Immature natural killer cell (primary cell): ENCODE results near the gene ZDHHC8. TPM values are rescaled to one million over a fixed set of nuclear protein-coding genes. Genes with fewer than 3 reads are reported as not detected.

ENCODE experiments used
- DNase-seq, 3 donors: peaks; one replicate each; pipeline ENCODE4 v3.0.0; 2022; ENCODE audit warnings: mixed read lengths in 1 of 3
- H3K27ac Mint-ChIP-seq, 6 donors: one replicate each; pipeline ENCODE4 v1.8.0; 2020; ENCODE audit warnings: mixed read lengths in 6 of 6, mild to moderate bottlenecking in 5 of 6, inconsistent platforms in 4 of 6, moderate library complexity in 3 of 6
- H3K27me3 Mint-ChIP-seq, 3 donors: one replicate each; pipeline ENCODE4 v1.8.0; 2020 to 2021; ENCODE audit warnings: low read depth in 3 of 3, mild to moderate bottlenecking in 3 of 3, mixed read lengths in 3 of 3, moderate library complexity in 3 of 3, inconsistent platforms in 1 of 3
- H3K36me3 Mint-ChIP-seq, 3 donors: one replicate each; pipeline ENCODE4 v1.8.0; 2020; ENCODE audit warnings: mixed read lengths in 3 of 3, inconsistent platforms in 2 of 3, mild to moderate bottlenecking in 2 of 3
- H3K4me1 Mint-ChIP-seq, 2 donors: one replicate each; pipeline ENCODE4 v1.8.0; 2020; ENCODE audit warnings: inconsistent platforms in 2 of 2, mild to moderate bottlenecking in 2 of 2, mixed read lengths in 2 of 2, moderate library complexity in 1 of 2
- H3K4me3 Mint-ChIP-seq, 5 donors: one replicate each; pipeline ENCODE4 v1.8.0; 2020; ENCODE audit warnings: mild to moderate bottlenecking in 5 of 5, mixed read lengths in 5 of 5, inconsistent platforms in 3 of 5, moderate library complexity in 3 of 5
- H3K9me3 Mint-ChIP-seq, 6 donors: one replicate each; pipeline ENCODE4 v1.8.0; 2020; ENCODE audit warnings: mild to moderate bottlenecking in 6 of 6, mixed read lengths in 6 of 6, inconsistent platforms in 4 of 6, moderate library complexity in 3 of 6
- polyA plus RNA-seq, 3 donors: library from polyadenylated mRNA; unstranded; fragments of 300-500 nt; fragmentation: Illumina TruSeq; gene quantifications; one replicate each; pipeline ENCODE4 v1.2.3, GENCODE V29; 2021

Gene ZDHHC8
- polyA plus RNA-seq, 3 donors from 2014 or later: 0.54 to 3.7 (median 0.79) TPM

DNA sequence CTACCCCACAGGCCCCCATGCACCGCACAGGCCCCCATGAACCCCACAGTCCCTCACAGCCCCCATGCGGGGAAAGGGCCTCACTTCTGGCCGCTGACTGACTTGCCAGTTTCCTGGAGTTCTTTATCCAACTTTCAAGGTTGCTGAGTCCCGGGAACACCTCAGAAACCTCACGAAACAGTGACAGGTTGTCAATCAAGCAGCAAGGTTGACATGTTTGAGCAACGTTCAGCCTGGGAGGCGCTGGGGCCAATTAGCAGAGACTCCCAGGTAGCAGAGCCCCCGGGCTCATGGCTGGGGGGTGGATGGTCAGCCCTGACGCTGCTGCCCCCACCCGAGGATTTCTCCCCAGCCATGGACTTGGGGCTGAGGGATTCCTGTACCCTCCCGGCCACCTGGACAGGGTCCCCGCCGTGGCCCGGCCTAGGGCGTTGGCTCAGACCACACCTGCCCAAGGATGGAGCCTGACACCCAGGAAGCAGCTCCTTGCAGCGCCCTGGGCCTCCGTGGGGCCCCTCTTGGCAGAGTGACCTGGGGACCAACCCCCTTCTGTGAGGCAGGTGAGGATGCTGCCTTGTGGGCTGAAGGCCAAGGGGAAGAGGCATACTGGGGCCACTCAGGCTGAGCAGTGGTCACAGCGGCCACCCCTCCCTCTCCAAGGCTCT, 53.0 kb downstream of the ZDHHC8 start:
- Mint-ChIP-seq H3K36me3 (no peaks in the 10 kb centered on the region), H3K27me3 (no peaks in the 10 kb centered on the region), H3K27ac (no peak overlapping the region), H3K9me3 (no peaks in the 10 kb centered on the region), H3K4me1 (peaks cover 0 to 1% of the 10 kb centered on the region in 2 donors), H3K4me3 (no peak overlapping the region)
- DNase-seq: no peak

DNA sequence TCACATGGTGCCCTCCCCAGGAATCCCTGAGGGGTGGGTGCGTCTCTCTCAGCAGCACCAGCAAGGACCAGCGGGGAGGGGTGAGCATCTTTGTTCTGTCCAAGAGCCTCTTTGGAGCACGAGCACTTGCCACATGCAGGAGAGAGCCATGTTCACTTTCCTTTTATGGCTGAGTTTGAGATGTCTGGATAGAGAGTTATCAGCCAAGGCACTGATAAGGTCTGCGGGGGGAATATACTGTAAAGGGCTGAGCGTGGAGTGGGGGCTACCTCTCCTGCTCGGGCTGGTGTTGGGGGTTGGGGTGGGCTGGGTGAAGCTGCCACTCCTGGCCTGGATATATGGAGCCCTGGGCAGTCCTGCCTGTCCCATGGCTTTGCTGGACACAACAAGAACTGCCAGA, 54.1 kb downstream of the ZDHHC8 start:
- no peaks in the 10 kb centered on the region for H3K9me3 Mint-ChIP-seq
- H3K4me3 Mint-ChIP-seq: no peak overlapping the region
- no peaks in the 10 kb centered on the region for H3K36me3 Mint-ChIP-seq
- DNase-seq: no peak
- H3K27me3 Mint-ChIP-seq: no peaks in the 10 kb centered on the region
- H3K27ac Mint-ChIP-seq: no peak overlapping the region
- peaks cover 0 to 5% of the 10 kb centered on the region in 2 donors for H3K4me1 Mint-ChIP-seq

DNA sequence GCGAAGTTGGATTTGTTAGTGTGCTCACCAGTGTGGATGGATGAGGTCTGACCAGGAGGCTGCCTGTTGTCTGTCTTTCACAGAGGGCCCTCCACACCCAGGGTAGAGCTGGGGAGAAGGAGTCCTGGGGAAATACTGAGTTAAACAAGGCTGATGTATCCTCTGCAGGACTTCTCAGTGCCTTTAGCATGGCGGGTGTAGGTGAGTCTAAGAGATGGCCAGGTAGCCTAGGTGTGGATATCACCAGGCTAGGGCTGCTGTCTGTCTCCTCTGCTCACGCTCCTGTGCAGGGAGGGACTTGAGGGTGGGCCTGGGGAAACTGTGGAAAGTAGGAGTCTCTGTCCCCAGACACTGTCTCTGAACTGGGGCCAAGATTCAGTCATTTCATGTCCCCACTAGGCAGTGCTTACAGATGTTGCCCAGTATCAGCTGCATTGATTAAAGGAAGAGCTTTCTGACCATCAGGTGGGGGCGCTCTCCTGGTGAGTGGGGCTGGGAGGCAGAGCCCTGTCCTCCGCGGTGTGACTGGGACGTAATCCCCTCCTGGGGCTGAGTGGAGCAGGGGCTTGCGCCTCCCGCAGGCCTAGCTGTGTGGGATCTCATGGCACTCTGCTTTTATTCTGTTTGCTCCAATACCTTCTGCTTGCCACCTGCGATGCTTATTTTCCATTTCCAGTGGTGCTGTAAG, 54.7 kb downstream of the ZDHHC8 start:
- H3K9me3 Mint-ChIP-seq: no peaks in the 10 kb centered on the region
- H3K27me3 Mint-ChIP-seq: no peaks in the 10 kb centered on the region
- peaks cover 0 to 5% of the 10 kb centered on the region in 2 donors for H3K4me1 Mint-ChIP-seq
- no peak overlapping the region for H3K27ac Mint-ChIP-seq
- no peaks in the 10 kb centered on the region for H3K36me3 Mint-ChIP-seq
- H3K4me3 Mint-ChIP-seq: no peak overlapping the region
- no peak for DNase-seq

DNA sequence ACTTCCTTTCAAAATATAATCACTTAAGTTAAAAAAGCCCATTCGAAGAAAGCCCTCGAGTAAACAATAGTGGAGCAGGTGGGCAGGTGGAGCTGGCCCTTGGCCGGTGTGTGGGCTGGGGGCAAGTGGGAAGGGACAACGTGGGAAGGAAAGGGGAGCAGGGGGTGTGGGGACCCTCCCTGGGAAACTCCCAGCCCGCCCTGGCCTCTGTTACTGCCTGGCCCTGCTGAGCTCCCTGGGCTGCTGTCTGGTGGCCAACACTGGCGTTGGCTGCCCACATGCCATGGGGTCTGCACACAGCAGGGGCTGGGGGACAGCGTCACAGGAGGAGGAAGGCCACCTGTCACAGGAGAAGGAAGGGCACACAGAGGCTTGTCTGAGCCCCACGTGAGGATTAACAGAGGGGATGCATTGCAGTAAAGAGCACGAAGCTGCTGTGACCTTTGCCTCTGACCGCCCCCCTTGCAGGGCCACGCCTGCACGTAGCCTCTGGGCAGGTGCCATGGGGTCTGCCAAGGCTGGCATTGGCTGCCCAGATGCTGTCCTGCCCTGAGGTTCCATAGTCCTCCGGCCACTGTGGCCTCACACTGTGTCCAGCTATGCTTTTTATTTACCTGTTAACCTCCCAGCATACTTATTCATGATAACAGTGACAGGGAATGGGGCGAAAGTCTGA, 55.4 kb downstream of the ZDHHC8 start:
- H3K36me3 Mint-ChIP-seq: no peaks in the 10 kb centered on the region
- no peak for DNase-seq
- H3K9me3 Mint-ChIP-seq: no peaks in the 10 kb centered on the region
- H3K27me3 Mint-ChIP-seq: peaks cover 0 to 2% (median 0%) of the 10 kb centered on the region in 3 donors
- H3K4me3 Mint-ChIP-seq: no peak overlapping the region
- no peak overlapping the region for H3K27ac Mint-ChIP-seq
- H3K4me1 Mint-ChIP-seq: peaks cover 0 to 5% of the 10 kb centered on the region in 2 donors

DNA sequence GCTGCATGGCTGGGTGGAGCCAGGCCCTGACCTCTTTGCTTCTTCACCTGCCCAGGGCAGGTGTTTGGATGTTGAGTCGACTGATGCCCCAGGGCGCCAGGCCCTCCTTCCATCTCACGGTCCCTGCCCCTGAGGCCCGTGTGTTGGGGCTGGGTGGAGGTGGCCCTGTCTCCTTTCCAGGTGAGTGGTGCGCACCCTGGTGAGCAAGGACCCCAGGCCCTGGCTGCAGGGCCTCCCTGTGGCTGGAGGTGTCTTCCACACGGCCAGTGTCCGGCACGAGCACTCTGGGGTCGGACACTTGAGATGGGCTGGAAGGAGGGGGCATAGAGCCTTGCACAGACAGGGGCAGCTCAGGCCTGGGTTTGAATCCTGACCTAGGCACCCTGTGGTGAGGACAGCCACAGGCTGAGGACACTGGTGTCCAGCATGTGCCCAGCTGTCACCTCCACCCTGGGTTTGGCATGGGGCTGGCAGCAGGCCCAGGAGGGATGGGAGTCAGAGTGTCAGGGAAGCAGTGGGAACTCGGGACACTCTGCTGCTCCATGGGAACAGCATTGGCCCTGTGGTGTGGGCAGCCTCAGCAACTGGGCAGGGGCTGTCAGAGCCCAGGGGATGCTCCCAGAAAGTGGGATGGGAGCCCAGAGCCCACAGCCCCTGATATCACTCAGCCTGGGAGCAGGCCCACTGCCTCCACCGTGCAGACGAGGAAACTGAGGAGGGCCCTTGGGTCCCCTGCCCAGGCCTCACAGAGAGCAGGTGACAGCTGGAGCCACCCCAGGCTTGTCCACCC, 56.4 kb downstream of the ZDHHC8 start:
- Mint-ChIP-seq H3K27ac (no peak overlapping the region), H3K36me3 (no peaks in the 10 kb centered on the region), H3K4me1 (peaks cover 0 to 5% of the 10 kb centered on the region in 2 donors), H3K9me3 (no peaks in the 10 kb centered on the region), H3K4me3 (no peak overlapping the region), H3K27me3 (peaks cover 0 to 2% (median 0%) of the 10 kb centered on the region in 3 donors)
- DNase-seq: no peak

DNA sequence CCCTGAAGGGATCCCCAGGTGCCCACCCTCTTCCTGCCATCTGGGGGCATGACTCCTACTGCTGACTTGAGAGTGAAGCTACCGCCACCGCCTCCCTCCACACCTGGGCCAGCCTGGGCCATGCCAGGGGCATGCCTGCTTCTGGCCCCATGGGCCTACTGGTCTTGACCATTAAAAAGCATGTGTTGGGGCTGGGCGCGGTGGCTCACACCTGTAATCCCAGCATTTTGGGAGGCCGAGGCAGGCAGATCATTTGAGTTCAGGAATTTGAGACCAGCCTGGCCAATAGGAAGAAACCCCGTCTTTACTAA, 56.9 kb downstream of the ZDHHC8 start:
- Mint-ChIP-seq H3K36me3 (no peaks in the 10 kb centered on the region), H3K4me3 (no peak overlapping the region), H3K9me3 (no peaks in the 10 kb centered on the region), H3K4me1 (peaks cover 0 to 5% of the 10 kb centered on the region in 2 donors), H3K27ac (no peak overlapping the region), H3K27me3 (peaks cover 0 to 2% (median 0%) of the 10 kb centered on the region in 3 donors)
- no peak for DNase-seq

DNA sequence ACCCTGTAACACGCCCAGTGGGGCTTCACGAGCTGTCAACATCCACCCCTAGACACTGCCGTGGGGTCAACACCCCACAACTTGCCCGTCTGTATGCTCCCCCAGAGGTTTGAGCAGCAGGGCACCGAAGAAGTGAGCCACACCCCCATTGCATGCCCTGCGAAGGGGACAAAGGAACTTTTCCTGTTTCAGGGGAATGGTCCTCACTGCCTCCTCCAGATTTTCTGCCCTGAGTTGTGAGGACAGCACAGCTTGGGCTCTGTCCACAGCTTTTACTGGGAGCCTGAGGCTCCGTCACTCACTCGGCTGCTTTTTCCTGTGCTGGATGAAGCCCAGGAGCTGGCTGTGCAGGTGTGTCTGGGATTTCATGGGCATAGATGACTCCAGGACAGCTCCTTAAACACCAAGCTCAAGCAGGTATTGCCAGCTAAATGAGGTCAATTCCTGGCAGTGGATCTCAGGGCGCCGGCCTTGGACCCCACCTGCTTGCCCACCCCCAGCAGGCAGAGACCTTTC, 59.5 kb downstream of the ZDHHC8 start:
- no peak overlapping the region for H3K27ac Mint-ChIP-seq
- H3K9me3 Mint-ChIP-seq: no peaks in the 10 kb centered on the region
- no peaks in the 10 kb centered on the region for H3K36me3 Mint-ChIP-seq
- DNase-seq: no peak
- peaks cover 0 to 2% (median 0%) of the 10 kb centered on the region in 3 donors for H3K27me3 Mint-ChIP-seq
- H3K4me1 Mint-ChIP-seq: peaks cover 0 to 5% of the 10 kb centered on the region in 2 donors
- H3K4me3 Mint-ChIP-seq: no peak overlapping the region

DNA sequence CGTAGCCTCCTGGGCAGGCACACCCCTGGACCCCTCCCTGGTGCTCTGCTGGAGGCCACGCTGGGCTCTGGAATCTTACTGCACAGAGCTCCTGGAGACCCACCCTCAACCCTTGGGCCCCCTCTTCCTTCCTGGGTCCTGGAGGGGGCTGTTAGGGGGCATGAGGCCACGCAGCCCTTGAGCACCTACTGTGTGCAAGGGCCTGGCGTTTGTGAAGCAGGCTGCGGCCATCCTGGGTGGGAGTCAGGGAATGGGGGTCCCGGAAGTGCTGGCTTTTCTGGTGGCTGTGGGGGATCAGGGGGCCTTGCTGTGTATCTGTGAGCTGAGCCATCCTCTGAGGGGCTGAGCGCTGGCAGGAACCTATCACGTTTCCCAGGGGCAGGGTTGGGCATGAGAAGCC, 60.2 kb downstream of the ZDHHC8 start:
- Mint-ChIP-seq H3K9me3 (no peaks in the 10 kb centered on the region), H3K4me1 (peaks cover 0 to 5% of the 10 kb centered on the region in 2 donors), H3K36me3 (no peaks in the 10 kb centered on the region), H3K4me3 (no peak overlapping the region), H3K27ac (no peak overlapping the region), H3K27me3 (peaks cover 0 to 2% (median 0%) of the 10 kb centered on the region in 3 donors)
- no peak for DNase-seq

DNA sequence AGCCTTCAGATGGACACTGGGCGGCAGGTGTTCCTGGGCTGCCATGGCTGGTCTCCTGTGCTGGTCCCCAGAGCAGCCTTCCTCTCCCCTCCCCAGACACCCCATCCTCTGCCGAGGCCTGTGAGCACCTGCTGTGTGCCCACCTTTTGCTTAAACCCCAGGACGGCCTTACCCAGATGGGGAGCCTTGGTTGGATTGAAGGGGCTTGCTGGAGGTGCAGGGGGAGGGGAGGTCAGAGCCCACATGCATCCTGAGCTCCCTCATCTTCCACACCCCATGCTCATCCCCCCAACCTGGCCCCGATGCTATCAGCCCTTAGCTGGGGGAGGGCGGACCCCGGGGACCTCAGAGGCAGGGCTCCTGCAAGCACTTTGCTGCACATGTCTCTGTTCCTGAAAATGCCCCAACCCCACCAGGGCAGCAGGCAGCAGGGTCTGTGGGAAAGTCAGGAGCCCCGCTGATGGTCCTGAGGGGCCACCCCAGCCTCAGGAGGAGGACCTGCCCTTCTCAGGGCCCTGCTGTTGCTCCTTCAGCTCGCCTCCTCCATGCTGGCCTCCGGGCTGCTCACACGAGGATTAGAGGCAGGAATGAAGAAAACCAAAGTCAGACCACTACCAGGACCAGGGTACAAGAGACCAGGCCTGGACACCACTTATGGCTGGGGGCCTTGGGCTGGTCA, 60.8 kb downstream of the ZDHHC8 start:
- H3K4me1 Mint-ChIP-seq: peaks cover 0 to 5% of the 10 kb centered on the region in 2 donors
- peaks cover 0 to 2% (median 0%) of the 10 kb centered on the region in 3 donors for H3K27me3 Mint-ChIP-seq
- H3K36me3 Mint-ChIP-seq: no peaks in the 10 kb centered on the region
- no peaks in the 10 kb centered on the region for H3K9me3 Mint-ChIP-seq
- no peak for DNase-seq
- H3K4me3 Mint-ChIP-seq: no peak overlapping the region
- H3K27ac Mint-ChIP-seq: no peak overlapping the region

DNA sequence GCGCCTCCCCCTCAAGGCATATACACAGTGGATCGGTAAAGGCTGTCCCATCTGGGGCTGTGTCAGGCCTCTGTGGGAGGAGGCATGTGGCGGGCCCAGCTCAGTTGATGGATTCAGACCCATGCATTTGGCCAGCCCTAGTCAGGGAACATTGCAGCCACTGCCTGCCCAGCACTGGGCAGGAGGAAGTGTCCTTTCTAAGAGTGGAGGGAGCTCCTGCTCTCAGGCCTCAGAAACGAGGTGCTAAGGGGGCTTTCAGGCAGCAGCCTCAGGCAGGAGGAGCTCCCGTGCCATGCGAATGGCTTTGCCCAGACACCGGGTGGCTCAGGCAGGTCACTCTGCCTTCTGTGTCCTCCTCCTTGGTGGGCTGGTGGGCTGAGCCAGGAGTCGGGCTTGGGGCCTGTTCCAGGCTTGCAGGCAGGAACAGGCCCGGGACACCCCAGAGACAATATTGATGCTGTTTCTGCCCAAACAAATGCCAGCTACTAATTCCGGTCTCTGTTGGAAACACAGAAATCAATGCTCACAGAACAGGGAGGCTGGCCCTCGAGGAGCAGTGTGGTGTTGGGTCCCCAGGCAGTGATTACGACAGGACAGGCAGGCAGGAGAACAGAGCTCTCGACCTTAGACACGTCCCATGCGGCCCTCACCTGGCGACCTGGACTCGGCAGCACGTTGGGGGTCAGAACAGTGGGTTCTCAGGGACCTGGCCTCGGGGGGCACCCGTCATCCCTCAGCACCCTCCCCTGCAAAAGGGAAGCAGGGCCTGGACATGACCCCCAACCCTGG, 61.6 kb downstream of the ZDHHC8 start:
- Mint-ChIP-seq H3K27me3 (peaks cover 0 to 3% (median 2%) of the 10 kb centered on the region in 3 donors), H3K4me1 (peaks cover 0 to 5% of the 10 kb centered on the region in 2 donors), H3K9me3 (no peaks in the 10 kb centered on the region), H3K4me3 (no peak overlapping the region), H3K27ac (no peak overlapping the region), H3K36me3 (no peaks in the 10 kb centered on the region)
- DNase-seq: no peak

DNA sequence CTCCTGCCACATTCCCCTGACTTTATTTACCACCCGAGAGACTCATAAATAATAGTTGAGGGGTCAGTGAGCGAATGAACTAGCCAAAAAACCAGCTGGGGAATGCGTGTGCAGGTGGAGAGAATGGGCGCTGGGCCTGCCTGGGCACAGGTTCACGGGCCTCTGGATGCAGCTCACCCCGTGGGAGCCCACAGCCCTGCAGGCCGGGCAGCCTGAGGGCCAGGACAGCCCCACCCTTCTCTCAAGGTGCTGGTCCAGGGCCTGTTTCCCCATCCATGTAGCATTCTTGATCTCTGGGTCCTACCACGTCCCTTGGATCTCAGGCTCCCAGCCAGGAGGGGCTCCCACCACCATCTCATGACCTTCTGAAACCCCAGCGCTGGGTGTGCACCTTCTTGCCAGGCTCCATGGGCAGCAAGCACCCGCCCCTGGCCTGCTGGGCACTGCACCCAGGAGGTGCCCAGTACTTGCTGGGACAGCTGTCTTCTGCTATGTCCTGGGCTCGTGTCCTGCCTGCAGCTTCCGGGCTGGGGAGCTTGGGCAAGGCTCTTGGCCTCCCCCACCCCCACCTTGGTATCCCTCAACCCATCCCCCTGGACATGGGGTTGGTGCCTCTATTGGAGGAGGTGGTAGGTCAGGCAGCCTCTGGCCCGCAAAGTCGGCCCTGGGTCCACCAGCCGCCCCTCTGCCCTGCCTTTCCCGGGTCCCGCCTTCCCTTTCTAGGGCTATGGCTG, 62.3 kb downstream of the ZDHHC8 start:
- Mint-ChIP-seq H3K9me3 (no peaks in the 10 kb centered on the region), H3K36me3 (no peaks in the 10 kb centered on the region), H3K27ac (no peak overlapping the region), H3K4me3 (no peak overlapping the region), H3K4me1 (peaks cover 0 to 5% of the 10 kb centered on the region in 2 donors), H3K27me3 (peaks cover 0 to 3% (median 2%) of the 10 kb centered on the region in 3 donors)
- no peak for DNase-seq
